KOPT-K1 (cell line): ENCODE data around the gene B3GAT1.
"Not testable (repeated sequence)": the region's sequence is repeated elsewhere in the genome, so short reads cannot be mapped to it uniquely, and the experiment has no call there.

ENCODE experiments used
- H3K27ac ChIP-seq: fragments of 200-600 bp; sonication (generic); 2 replicates; pipeline ENCODE4 v1.5.1; 2016; ENCODE audit warnings: antibody characterized with exemption, mild to moderate bottlenecking, low read depth, low read length; ENCODE audit not compliant: poor library complexity, severe bottlenecking
- H3K36me3 ChIP-seq: fragments of 200-600 bp; sonication (generic); 2 replicates; pipeline ENCODE4 v1.5.1; 2017; ENCODE audit warnings: antibody characterized with exemption, mild to moderate bottlenecking, low read length, moderate library complexity; ENCODE audit not compliant: insufficient read depth
- H3K9me3 ChIP-seq: fragments of 200-600 bp; sonication (generic); 2 replicates; pipeline ENCODE4 v1.5.1; 2017; ENCODE audit warnings: antibody characterized with exemption, low read length, mild to moderate bottlenecking; ENCODE audit not compliant: insufficient read depth, poor library complexity, severe bottlenecking

The B3GAT1 gene

GRCh38 chr11:134447696-134448095 lies 35.7 kb upstream of the B3GAT1 start:
- Histone ChIP-seq H3K27ac (no peak overlapping the region), H3K9me3 (peaks cover 13% of the 10 kb centered on the region), H3K36me3 (no peaks in the 10 kb centered on the region)

GRCh38 chr11:134445601-134446325 lies 33.7 kb upstream of the B3GAT1 start:
- no peaks in the 10 kb centered on the region for H3K36me3 ChIP-seq
- peaks cover 13% of the 10 kb centered on the region for H3K9me3 ChIP-seq
- H3K27ac ChIP-seq: no peak overlapping the region

DNA sequence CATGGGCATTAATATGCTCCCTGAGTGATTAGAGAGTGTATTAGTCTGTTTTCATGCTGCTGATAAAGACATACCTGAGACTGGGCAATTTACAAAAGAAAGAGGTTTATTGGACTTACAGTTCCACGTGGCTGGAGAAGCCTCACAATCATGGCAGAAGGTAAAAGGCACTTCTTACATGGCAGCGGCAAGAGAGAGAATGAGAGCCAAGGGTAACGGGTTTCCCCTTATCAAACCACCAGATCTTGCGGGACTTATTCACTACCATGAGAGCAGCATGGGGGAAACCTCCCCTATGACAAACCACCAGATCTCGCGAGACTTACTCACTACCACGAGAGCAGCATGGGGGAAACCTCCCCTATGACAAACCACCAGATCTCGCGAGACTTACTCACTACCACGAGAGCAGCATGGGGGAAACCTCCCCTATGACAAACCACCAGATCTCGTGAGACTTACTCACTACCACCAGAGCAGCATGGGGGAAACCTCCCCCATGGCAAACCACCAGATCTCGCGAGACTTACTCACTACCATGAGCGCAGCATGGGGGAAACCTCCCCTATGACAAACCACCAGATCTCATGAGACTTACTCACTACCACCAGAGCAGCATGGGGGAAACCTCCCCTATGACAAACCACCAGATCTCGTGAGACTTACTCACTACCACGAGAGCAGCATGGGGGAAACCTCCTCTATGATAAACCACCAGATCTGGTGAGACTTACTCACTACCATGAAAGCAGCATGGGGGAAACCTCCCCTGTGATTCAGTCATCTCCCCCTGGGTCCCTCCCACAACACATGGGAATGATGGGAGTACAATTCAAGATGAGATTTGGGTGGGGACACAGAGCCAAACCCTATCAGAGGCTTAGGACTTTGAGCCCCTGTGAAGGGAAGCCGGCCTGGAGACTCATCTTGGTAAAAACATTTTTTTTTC lies 32.4 kb upstream of the B3GAT1 start:
- H3K36me3 ChIP-seq, H3K27ac ChIP-seq: not testable (repeated sequence)
- H3K9me3 ChIP-seq: peaks cover 13% of the 10 kb centered on the region

GRCh38 chr11:134443246-134443645 lies 31.2 kb upstream of the B3GAT1 start:
- peaks cover 13% of the 10 kb centered on the region for H3K9me3 ChIP-seq

GRCh38 chr11:134442246-134442645 lies 30.2 kb upstream of the B3GAT1 start:
- Histone ChIP-seq H3K36me3 (no peaks in the 10 kb centered on the region), H3K27ac (no peak overlapping the region), H3K9me3 (peaks cover 13% of the 10 kb centered on the region)

More at GRCh38 chr11:134443246-134443645, 31.2 kb upstream of the B3GAT1 start:
- no peaks in the 10 kb centered on the region for H3K36me3 ChIP-seq
- H3K27ac ChIP-seq: no peak overlapping the region

GRCh38 chr11:134441706-134442105 lies 29.7 kb upstream of the B3GAT1 start:
- Histone ChIP-seq H3K36me3 (no peaks in the 10 kb centered on the region), H3K27ac (no peak overlapping the region), H3K9me3 (peaks cover 13% of the 10 kb centered on the region)

- Histone ChIP-seq H3K36me3 (no peaks in the 10 kb centered on the region), H3K27ac (no peak overlapping the region), H3K9me3 (peaks cover 13% of the 10 kb centered on the region)
Measured at GRCh38 chr11:134441281-134441680, 29.2 kb upstream of the B3GAT1 start.

DNA sequence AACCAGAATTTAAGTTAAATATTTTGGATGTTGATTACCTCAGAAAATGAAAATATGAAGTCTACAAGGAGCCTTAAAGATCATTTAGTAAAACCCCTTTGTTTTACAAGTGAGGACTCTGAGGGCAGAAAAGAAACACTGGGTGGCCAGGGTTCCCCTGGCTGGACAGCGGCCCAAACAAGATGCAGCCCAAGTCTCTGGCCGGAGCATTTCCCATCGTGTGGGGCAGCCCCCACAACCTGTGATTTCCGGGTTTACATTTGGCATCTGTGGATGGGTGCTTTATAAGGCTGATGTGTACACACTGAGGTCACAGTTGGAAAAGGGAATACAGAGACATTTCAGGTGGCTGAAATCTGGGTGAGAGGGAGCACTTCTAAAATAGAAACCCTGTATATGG lies 28.8 kb upstream of the B3GAT1 start:
- no peak overlapping the region for H3K27ac ChIP-seq
- H3K9me3 ChIP-seq: peaks cover 13% of the 10 kb centered on the region
- no peaks in the 10 kb centered on the region for H3K36me3 ChIP-seq

DNA sequence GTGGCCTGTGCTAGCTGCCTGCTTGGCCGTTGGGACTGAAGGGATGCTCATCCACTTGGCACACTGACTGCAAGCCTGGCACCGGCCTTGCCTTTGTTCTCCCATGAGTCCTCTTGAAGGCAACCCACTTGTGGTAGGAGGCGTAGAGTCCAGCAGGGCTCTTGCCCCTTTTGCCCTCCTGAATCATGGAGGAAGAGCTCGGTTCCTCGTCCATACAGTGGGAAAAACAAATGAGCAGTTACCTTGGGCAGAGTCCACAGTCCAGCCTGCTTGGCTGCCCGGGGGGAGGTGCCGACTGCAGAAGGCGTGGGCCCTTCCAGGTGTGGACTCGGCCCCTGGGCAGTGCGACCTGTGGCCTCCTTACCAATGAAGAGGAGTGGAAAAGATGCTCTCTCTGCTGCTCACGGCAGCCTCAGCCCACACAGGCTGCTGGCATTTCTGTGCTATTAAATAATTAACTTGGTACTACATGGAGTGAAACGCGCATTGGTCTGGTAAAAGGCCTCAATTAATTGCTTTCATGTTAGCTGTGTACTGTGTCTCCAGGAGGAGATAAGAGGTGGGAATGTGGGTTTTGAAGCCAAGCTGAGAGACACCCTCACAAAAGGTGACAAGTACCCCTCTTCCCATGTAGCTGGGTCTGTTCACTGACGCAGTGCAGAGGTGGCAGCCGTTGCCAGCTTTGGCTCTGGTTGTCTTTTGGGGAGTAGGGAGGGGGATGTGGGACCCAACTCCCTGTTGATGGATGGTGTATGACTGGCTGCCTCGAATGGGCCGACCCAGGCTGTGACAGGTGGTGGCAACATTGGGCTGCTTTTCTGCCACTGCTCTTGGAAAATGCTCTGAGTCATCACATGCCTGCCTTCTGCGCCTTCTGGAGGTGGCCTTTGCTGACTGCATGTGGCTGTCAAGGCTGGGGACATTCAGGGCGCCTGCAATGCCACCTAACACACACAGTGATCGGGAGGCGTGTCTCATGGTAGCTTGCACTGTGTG lies 26.8 kb upstream of the B3GAT1 start:
- H3K36me3 ChIP-seq: no peaks in the 10 kb centered on the region
- peaks cover 3% of the 10 kb centered on the region for H3K9me3 ChIP-seq
- no peak overlapping the region for H3K27ac ChIP-seq

DNA sequence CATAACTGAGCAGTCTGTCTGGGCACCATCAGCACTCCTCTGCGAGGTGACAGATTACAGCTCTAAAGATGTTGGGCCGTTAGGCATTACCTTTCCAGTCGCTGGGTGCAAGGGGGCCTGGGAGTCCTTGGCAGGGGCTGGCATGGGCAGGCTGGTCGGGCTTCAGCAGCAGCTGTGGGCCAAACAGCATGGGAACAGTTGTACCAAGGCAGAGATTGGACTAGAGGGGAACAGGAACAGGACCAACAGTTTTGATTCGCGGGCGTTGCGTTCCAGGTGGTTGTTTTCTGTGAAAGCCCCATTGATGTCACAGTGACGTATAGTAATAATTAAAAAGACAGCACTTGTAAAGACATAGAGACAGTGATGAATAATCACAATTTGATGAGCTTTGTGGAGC lies 25.8 kb upstream of the B3GAT1 start:
- Histone ChIP-seq H3K36me3 (no peaks in the 10 kb centered on the region), H3K9me3 (no peaks in the 10 kb centered on the region)

GRCh38 chr11:134436781-134437180 lies 24.7 kb upstream of the B3GAT1 start:
- Histone ChIP-seq H3K27ac (no peak overlapping the region), H3K36me3 (no peaks in the 10 kb centered on the region), H3K9me3 (no peaks in the 10 kb centered on the region)

More for the DNA sequence above, 25.8 kb upstream of the B3GAT1 start:
- H3K27ac ChIP-seq: no peak overlapping the region

GRCh38 chr11:134433806-134434205 lies 21.8 kb upstream of the B3GAT1 start:
- H3K9me3 ChIP-seq: no peaks in the 10 kb centered on the region
- H3K27ac ChIP-seq: no peak overlapping the region
- no peaks in the 10 kb centered on the region for H3K36me3 ChIP-seq

DNA sequence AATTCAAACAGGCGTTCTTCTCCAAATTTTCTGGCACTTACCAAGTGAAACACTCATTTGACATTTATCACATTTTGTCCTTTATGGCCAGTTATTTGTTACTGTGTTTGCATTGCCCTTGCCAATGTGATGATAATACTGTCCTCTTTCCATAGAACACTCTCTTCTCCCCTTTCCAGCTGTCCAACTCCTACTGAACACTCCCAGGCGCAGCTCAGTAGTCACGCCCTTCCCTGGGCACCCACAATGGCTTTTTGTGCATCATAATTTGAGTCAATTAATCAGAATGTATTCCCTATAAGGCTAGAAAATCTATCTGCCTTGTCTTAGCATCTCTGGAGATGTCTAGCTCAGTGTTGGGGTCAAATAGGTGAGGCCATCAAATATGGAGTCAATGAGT lies 21.2 kb upstream of the B3GAT1 start:
- no peaks in the 10 kb centered on the region for H3K9me3 ChIP-seq
- no peaks in the 10 kb centered on the region for H3K36me3 ChIP-seq
- no peak overlapping the region for H3K27ac ChIP-seq

GRCh38 chr11:134432776-134433175 lies 20.7 kb upstream of the B3GAT1 start:
- H3K36me3 ChIP-seq: no peaks in the 10 kb centered on the region
- no peak overlapping the region for H3K27ac ChIP-seq
- no peaks in the 10 kb centered on the region for H3K9me3 ChIP-seq
